Skeletal muscle cell (primary cell): Measurements from ENCODE around the gene PDCD2L.
"Not testable (repeated sequence)": the region's sequence is repeated elsewhere in the genome, so short reads cannot be mapped to it uniquely, and the experiment has no call there.

Experiments
- DNase-seq: peaks from one replicate; pipeline ENCODE4 v3.0.0-alpha.2; 2010; ENCODE audit warnings: low read depth
- H3K4me3 ChIP-seq: 2 replicates; pipeline ENCODE4 v1.5.1; 2011; ENCODE audit warnings: low read depth, mild to moderate bottlenecking, control low read depth, low read length, moderate library complexity

PDCD2L gene

DNA sequence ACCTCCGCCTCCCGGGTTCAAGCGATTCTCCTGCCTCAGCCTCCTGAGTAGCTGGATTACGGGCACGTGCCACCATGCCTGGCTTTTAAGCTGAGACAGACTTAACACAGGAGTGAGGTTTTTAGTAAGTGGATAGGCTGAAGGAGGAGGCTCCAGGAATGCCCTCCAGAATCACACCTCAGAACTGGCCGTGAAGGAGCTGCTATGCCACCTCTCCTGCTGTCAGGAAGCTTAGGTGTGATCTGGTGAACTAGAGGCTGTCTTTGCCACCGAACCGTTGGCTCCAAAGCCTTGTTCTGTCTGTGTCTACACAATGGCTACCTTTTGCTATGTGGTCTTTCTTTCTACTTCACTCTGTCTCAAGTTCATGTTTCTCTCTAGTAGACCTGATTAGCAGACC is 4.2 kb downstream of the PDCD2L start:
- no peak overlapping the region for H3K4me3 ChIP-seq
- DNase-seq = no peak

GRCh38 chr19:34409189-34410164 is 5.3 kb downstream of the PDCD2L start:
- H3K4me3 ChIP-seq = no peak overlapping the region
- no peak for DNase-seq

DNA sequence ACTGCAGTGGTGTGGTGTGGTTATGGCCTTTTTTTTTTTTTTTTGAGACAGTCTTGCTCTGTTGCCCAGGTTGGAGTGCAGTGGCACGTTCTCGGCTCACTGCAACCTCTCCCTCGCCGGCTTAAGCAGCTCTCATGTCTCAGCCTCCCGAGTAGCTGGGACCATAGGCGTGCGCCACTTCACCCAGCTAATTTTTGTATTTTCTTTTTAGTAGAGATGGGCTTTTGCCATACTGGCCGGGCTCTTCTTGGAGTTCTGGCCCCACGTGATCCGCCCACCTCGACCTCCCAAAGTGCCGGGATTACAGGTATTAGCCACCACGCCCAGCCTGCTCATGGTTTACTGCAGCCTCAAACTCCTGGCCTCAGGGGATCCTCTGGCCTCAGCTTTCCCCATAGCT is 7.0 kb downstream of the PDCD2L start:
- no peak for DNase-seq
- H3K4me3 ChIP-seq = no peak overlapping the region

- no peak for DNase-seq
- no peak overlapping the region for H3K4me3 ChIP-seq
These were observed 11.9 kb downstream of the PDCD2L start for GRCh38 chr19:34416021-34416545.

DNA sequence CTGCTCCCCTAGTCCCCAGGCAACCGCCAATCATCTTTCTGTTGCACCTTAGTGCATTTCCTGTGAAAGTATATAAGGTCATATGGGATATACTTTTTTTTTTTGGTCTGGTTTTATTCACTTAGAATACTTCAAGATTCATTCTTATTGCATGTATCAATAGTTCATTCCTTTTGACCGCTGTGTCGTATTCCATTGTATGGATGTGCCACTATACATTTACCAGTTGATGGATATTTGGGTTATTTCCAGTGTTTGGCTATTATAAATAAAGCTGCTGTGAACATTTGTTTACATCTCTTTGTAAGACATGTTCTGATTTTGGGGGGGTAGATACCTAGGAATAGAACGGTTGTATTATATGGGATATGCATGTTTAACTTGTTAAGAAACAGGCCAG is 14.1 kb downstream of the PDCD2L start:
- no peak overlapping the region for H3K4me3 ChIP-seq
- no peak for DNase-seq

DNA sequence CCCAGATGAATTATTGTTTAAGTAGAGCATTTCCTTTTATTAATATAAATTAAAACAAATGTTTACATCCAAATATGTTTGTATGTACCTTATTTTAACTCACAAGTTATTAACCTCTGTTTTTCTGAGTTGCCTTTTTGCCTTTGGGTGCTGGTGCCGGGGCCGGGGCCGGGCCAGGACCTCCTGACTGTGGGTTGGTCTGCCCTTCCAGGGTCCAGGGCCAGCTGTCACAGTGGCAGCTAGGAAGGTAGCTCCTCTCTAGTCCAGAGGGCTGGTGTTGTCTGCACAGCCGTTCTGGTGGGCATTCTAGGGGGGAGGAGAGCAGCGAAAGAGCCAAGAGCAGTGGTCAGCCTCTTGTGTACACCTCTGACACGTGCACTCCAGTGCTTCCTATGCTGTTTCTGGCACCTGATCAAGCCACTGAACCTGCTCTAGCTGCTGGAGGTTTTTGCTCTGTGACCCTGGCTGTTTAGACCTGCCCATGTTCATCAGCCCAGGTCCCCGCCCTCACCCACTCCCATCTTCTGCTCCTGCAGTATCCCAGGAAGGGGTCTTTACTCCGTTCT is 22.0 kb downstream of the PDCD2L start:
- no peak for DNase-seq
- H3K4me3 ChIP-seq = no peak overlapping the region

DNA sequence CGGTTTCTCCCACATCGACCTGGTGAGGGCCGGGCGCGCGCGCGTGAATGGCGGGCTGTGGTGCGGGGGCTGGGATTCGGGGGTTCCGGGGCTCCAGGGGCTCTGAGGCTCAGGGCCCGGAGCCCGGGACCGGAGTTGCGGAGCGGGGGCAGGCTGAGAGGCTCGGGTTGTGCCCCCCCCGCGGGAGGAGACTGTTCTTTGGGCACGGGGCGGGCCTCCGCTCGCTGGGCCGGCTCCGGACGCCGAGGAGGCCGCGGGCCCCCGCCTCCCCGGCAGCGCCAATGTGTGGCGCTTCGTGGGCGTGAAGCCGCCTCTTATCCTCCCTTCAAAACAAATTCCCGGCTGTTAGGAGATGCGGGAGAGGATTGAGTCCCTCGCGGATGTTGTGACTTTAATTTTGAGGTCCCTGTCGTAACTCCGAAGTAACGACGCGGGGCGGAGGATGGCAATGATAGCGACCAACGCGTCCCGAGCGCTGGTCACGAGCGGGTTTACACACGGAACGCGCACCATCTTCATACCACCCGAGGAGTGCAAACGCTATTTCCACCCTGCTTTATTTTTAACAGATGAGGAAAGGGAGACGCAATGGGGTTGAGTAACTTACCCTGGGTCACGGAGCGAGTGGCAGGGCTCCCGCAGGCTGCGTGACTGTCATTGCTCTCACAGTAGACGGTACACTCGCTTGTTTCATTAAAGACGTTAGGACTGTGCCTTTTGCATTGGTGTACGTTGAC is 24.5 kb downstream of the PDCD2L start:
- peak overlapping the region; percentile 94 for H3K4me3 ChIP-seq
- no peak for DNase-seq

DNA sequence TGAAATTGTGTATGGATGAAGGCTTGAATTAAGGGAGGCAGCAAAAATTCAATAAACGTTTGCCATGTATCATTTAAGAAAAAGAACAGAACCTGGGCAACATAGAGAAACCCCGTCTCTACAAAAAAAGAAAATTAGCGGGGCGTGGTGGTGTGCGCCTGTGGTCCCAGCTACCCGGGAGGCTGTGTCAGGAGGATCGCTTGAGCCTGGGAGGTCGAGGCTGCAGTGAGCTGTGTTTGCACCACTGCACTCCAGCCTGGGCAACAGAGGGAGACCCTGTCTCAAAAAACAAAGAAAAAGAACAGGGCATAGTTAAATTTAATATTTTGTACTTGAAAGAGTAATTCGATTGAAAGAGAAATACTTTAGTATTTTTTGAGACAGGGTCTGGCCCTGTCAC is 25.4 kb downstream of the PDCD2L start:
- no peak for DNase-seq
- peak overlapping the region; percentile 94 for H3K4me3 ChIP-seq

DNA sequence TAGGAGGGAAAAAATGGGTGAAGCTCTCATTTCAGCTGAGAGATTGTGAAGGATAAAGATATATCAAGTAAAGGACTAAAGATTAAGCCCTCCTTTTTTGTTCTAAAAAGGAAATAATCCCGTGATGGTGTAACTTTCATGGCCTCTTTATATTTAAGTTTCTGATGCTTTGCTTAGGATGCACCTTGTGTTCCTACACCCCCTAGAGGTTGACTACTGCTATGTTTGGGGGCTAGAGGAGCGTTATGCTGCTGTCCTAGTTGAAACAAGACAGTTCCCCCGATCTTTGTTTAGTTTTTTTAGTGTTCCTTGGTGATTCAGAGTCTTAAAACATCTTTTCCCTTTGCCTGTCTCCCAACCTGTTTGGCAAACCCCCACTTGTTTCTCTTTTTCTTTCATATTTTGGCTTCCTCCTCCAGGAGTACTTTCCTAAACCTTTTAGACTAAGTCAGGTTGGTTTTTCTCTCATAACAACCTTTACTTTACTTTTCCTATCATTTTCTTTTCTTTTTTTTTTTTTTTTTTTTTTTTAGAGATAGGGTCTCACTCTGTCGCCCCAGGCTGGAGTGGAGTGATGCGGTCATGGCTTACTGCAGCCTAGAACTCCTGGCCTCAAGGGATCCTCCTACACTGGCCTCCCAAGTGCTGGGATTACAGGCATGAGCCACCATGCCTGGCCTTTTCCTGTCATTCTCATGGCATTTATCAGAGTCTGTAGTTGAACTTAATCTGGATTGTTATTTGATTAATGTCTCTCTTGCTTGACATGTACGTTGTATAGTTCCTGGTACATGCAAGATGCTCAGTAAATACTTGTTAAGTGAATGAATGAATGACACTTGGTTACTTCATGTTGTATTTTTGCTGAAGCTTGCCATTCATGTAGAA is 26.8 kb downstream of the PDCD2L start:
- peak; percentile 6 for DNase-seq
- H3K4me3 ChIP-seq = no peak overlapping the region

GRCh38 chr19:34431681-34432402 is 27.6 kb downstream of the PDCD2L start:
- DNase-seq = no peak
- H3K4me3 ChIP-seq = no peak overlapping the region

DNA sequence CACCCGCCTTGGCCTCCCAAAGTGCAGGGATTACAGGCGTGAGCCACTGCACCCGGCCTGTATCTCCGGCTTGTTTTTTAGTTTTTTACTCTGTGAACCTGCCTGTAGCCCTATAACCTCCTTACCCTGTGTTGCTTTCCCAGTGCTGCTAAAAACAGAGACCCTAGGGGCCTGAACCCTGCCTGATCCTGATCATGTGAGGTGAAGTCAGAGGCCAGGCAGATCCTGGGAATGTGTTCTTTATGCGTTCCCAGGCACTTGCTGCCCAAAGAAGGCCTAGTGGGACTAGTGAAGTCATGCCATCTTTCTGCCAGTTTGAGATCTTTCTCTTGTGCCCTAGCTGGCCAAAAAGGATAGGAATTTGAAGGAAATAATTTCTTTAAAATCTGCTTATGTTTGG is 28.6 kb downstream of the PDCD2L start:
- DNase-seq = no peak
- H3K4me3 ChIP-seq = no peak overlapping the region

DNA sequence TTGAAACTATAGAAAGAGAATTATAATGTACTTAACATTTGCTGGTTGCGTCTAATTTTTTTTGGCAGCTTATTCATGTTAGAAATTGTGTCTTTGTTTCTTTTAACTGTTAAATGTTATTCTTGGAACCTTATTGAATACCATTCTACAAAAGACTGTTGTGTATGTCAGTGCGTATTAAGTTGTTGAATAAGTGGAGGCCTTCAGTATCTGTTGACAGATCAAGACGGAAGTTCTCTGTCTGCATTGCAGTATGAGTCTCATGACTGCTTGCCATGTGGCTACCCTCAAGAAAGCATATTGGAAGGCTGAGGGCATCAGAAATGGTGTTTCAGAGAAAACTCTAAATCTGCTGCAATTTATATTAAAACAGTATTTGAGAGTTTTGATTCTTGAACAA is 32.5 kb downstream of the PDCD2L start:
- H3K4me3 ChIP-seq = no peak overlapping the region

DNA sequence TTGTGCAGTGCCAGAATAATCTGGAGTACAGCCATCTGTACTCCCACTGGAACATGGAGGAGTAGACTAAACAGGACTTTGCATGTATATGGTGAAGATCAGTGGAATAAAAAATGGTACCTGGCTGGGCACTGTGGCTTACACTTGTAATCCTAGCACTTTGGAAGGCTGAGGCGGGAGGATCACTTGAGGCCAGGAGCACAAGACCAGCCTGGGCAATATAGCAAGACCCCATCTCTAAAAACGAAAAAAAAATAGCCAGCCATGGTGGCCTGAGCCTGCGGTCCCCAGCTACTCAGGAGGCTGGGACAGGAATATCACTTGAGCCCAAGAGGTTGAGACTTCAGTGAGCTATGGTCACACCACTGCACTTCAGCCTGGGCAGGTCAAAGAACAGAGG is 44.0 kb downstream of the PDCD2L start:
- no peak overlapping the region for H3K4me3 ChIP-seq
- no peak for DNase-seq

More for the DNA sequence above, 32.5 kb downstream of the PDCD2L start:
- no peak for DNase-seq

- DNase-seq = no peak
- H3K4me3 ChIP-seq = no peak overlapping the region
These were observed 48.5 kb downstream of the PDCD2L start for GRCh38 chr19:34452723-34453122.

- no peak overlapping the region for H3K4me3 ChIP-seq
- DNase-seq = no peak
These were observed 49.9 kb downstream of the PDCD2L start for GRCh38 chr19:34454091-34454490.

DNA sequence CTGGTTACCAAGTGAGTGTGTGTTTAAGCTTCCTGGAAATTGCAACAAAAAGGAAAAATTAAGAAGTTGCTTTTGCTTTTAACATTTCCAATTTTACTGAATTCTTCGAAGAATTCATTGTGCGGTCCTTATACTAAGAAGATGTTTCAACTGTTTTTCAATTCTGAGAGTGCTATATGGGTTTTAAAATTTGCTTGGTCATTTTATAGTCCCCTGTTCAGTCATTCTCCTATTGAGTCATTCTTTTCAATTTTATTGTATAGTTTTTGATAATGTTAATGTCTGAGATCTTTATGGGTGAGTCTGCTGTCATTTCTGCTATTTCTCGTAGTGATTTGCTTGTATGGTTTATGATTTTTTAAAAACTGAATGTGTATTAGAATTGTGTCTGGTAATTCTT is 50.5 kb downstream of the PDCD2L start:
- no peak for DNase-seq
- H3K4me3 ChIP-seq = no peak overlapping the region

GRCh38 chr19:34455783-34456480 is 51.7 kb downstream of the PDCD2L start:
- not testable (repeated sequence) for DNase-seq, H3K4me3 ChIP-seq

- DNase-seq = no peak
These were observed 53.2 kb downstream of the PDCD2L start for GRCh38 chr19:34457446-34457845.

More at GRCh38 chr19:34457446-34457845, 53.2 kb downstream of the PDCD2L start:
- no peak overlapping the region for H3K4me3 ChIP-seq
